HepG2 (cell line): ENCODE results near the gene POU6F2. TPM values are rescaled to one million over a fixed set of nuclear protein-coding genes. Genes with fewer than 3 reads are reported as not detected.

ENCODE experiments used
- ATAC-seq: fragments of 200-7000 bp; cut with Tn5 transposase; 3 replicates; pipeline ENCODE4 v1.9.1; 2020; ENCODE audit warnings: mild to moderate bottlenecking, moderate library complexity
- BruUV-seq: library from RNA; stranded (reverse); fragments of 400-500 nt; replicated peaks from 2 replicates; lab custom pipeline; 2021; lab: Mats Ljungman, UMichigan
- CTCF ChIA-PET: fragments of 300-600 bp; formaldehyde crosslinking; extraction: SDS; loops from one replicate; lab custom pipeline; 2021; ENCODE audit warnings: low total read pairs, inconsistent platforms, low intra/inter-chr PET ratio; lab: Yijun Ruan, JAX
- POLR2A ChIA-PET: fragments of 350-600 bp; sonication (Branson Sonifier 250); formaldehyde crosslinking; loops from one replicate; lab custom pipeline; 2020; ENCODE audit warnings: antibody characterized with exemption, inconsistent platforms; lab: Yijun Ruan, JAX
- DNase-seq: peaks from one replicate; pipeline ENCODE4 v3.0.0-alpha.2; 2015; ENCODE audit warnings: low spot score
- FAIRE-seq: peaks from 3 replicates; lab custom pipeline; 2011; peaks lifted over from hg19 to GRCh38; lab: Jason Lieb, UNC
- H2AFZ ChIP-seq: one replicate; pipeline ENCODE4 v1.6.1; 2011; ENCODE audit warnings: low read length, inconsistent platforms
- H3K27ac ChIP-seq: fragments of 300-600 bp; 3 replicates; pipeline ENCODE4 v1.8.0; 2011; ENCODE audit warnings: mixed run types, mild to moderate bottlenecking, mixed read lengths, low read length, inconsistent platforms; ENCODE audit not compliant: insufficient read depth; ENCODE audit errors: extremely low read length
- H3K27me3 ChIP-seq, 2 experiments: fragments of 200-600 bp in 1 of 2; 2 replicates in 1 of 2; 3 replicates in 1 of 2; pipeline versions ENCODE4 v1.6.0 to v1.8.0; 2011; ENCODE audit warnings: low read length in 2 of 2, mild to moderate bottlenecking in 2 of 2, moderate library complexity in 2 of 2, inconsistent platforms in 1 of 2; ENCODE audit not compliant: insufficient read depth in 2 of 2, control insufficient read depth in 1 of 2
- H3K36me3 ChIP-seq, 2 experiments: fragments of 200-600 bp in 1 of 2; replicated peaks in 1 of 2; 2 replicates in 1 of 2; 3 replicates in 1 of 2; pipeline versions ENCODE4 v1.5.1 to v1.8.0; 2011; ENCODE audit warnings: low read length in 2 of 2, inconsistent platforms in 1 of 2; ENCODE audit not compliant: insufficient read depth in 2 of 2, control insufficient read depth in 1 of 2
- H3K4me1 ChIP-seq: 2 replicates; pipeline ENCODE4 v1.5.1; 2012; ENCODE audit warnings: low read length, inconsistent platforms; ENCODE audit not compliant: insufficient read depth
- H3K4me2 ChIP-seq: 2 replicates; pipeline ENCODE4 v1.6.0; 2011; ENCODE audit warnings: low read depth, low read length, inconsistent platforms
- H3K4me3 ChIP-seq, 3 experiments: fragments of 200-600 bp in 1 of 3; sonication (generic), shearing (Covaris generic) in 1 of 3; replicated peaks in 1 of 3; 2 replicates each; pipeline ENCODE4 v1.5.1; 2011 to 2016; ENCODE audit warnings: low read length in 3 of 3, inconsistent platforms in 2 of 3, low read depth in 2 of 3, mild to moderate bottlenecking in 2 of 3, control low read depth in 1 of 3, mixed read lengths in 1 of 3; ENCODE audit not compliant: insufficient read depth in 1 of 3
- H3K79me2 ChIP-seq: one replicate; pipeline ENCODE4 v1.6.1; 2011; ENCODE audit warnings: low read length, inconsistent platforms; ENCODE audit not compliant: insufficient read depth
- H3K9ac ChIP-seq: 2 replicates; pipeline ENCODE4 v1.6.0; 2011; ENCODE audit warnings: mild to moderate bottlenecking, low read depth, low read length, inconsistent platforms; ENCODE audit not compliant: insufficient read depth
- H3K9me3 ChIP-seq: 2 replicates; pipeline ENCODE4 v1.5.1; 2012; ENCODE audit warnings: mild to moderate bottlenecking, low read length
- H4K20me1 ChIP-seq: 2 replicates; pipeline ENCODE4 v1.6.0; 2011; ENCODE audit warnings: inconsistent platforms, mild to moderate bottlenecking, low read length, moderate library complexity; ENCODE audit not compliant: insufficient read depth
- CAMTA2 ChIP-seq: sonication (generic); formaldehyde crosslinking; IDR thresholded peaks from 2 replicates; pipeline ENCODE4 v1.4.0; 2020; ENCODE audit warnings: mild to moderate bottlenecking, missing genetic modification reagents, borderline replicate concordance
- ETS1 ChIP-seq: sonication (generic); formaldehyde crosslinking; IDR thresholded peaks from 2 replicates; pipeline ENCODE4 v1.4.0; 2020; ENCODE audit warnings: missing genetic modification reagents
- HCFC1 ChIP-seq: fragments of 150-350 bp; IDR thresholded peaks from 2 replicates; pipeline ENCODE4 v1.6.1; 2014; ENCODE audit warnings: low read depth, low read length
- HOMEZ ChIP-seq: IDR thresholded peaks from 2 replicates; pipeline ENCODE4 v1.6.1; 2016; ENCODE audit warnings: low read depth
- KLF11 ChIP-seq: IDR thresholded peaks from 2 replicates; pipeline ENCODE4 v1.6.1; 2016; ENCODE audit warnings: missing compliant biosample characterization
- KLF6 ChIP-seq: IDR thresholded peaks from 2 replicates; pipeline ENCODE4 v1.8.0; 2016; ENCODE audit warnings: missing biosample characterization, missing genetic modification reagents
- MIER3 ChIP-seq: IDR thresholded peaks from 2 replicates; pipeline ENCODE4 v1.6.1; 2016; ENCODE audit warnings: missing compliant biosample characterization, borderline replicate concordance
- MTA3 ChIP-seq: sonication (generic); formaldehyde crosslinking; IDR thresholded peaks from 2 replicates; pipeline ENCODE4 v1.4.0; 2020; ENCODE audit warnings: missing genetic modification reagents
- MXD3 ChIP-seq: IDR thresholded peaks from 2 replicates; pipeline ENCODE4 v1.6.1; 2016; ENCODE audit warnings: mild to moderate bottlenecking, missing biosample characterization, missing genetic modification reagents
- NKX3-1 ChIP-seq: sonication (generic); formaldehyde crosslinking; IDR thresholded peaks from 2 replicates; pipeline ENCODE4 v1.5.0; 2020; ENCODE audit warnings: missing genetic modification reagents
- SALL1 ChIP-seq: sonication (generic); formaldehyde crosslinking; IDR thresholded peaks from 2 replicates; pipeline ENCODE4 v1.8.0; 2022; ENCODE audit warnings: mild to moderate bottlenecking, missing genetic modification reagents
- SP5 ChIP-seq: IDR thresholded peaks from 2 replicates; pipeline ENCODE4 v1.6.1; 2016; ENCODE audit warnings: low read depth, borderline replicate concordance
- ZNF556 ChIP-seq: sonication (generic); formaldehyde crosslinking; IDR thresholded peaks from 2 replicates; pipeline ENCODE4 v1.4.0; 2020; ENCODE audit warnings: mild to moderate bottlenecking, missing genetic modification reagents, borderline replicate concordance
- ZNF646 ChIP-seq: sonication (generic); formaldehyde crosslinking; IDR thresholded peaks from 2 replicates; pipeline ENCODE4 v1.9.0; 2021; ENCODE audit warnings: mild to moderate bottlenecking, missing genetic modification reagents
- ZNF720 ChIP-seq: sonication (generic); formaldehyde crosslinking; IDR thresholded peaks from 2 replicates; pipeline ENCODE4 v1.4.0; 2020; ENCODE audit warnings: missing genetic modification reagents
- WGBS: methylation state at CpG from one replicate; pipeline ENCODE4 v1.1.6; 2017; ENCODE audit warnings: low lambda C conversion rate; 5-methylcytosine and 5-hydroxymethylcytosine counted together
- in situ Hi-C: cut with HindIII; loops from 2 replicates; pipeline ENCODE4 v1.10.0; 2017; ENCODE audit warnings: low pct_unique_long_range_greater_than_20kb; ENCODE audit not compliant: extremely low pct_ligation_motif_present
- intact Hi-C: fragments of 100-400 bp; cut with micrococcal nuclease; formaldehyde crosslinking; loops from one replicate; pipeline ENCODE4 v1.10.0; 2022; ENCODE audit not compliant: unreplicated experiment
- polyA plus RNA-seq, 8 experiments: library from polyadenylated mRNA; depleted of rRNA in 3 of 8; stranded (reverse) in 7 of 8; unstranded in 1 of 8; fragments of >200 nt; fragmentation: Illumina TruSeq in 4 of 8; extraction: Trizol in 4 of 8; gene quantifications; 2 replicates each; pipeline versions ENCODE4 v1.2.1 to v1.2.3, GENCODE V29; 2011 to 2016; ENCODE audit warnings: low read depth in 4 of 8, missing spikeins in 1 of 8, mixed read lengths in 1 of 8; ENCODE audit not compliant: insufficient read depth in 1 of 8
- total RNA-seq, 5 experiments: library from RNA; depleted of rRNA; stranded (reverse); fragments of >200 nt; fragmentation: Illumina TruSeq; extraction: Trizol; gene quantifications; 2 replicates each; pipeline ENCODE4 v1.2.3, GENCODE V29; 2016; ENCODE audit warnings: low read depth in 1 of 5
- TF ChIP-seq, protein P1 (sequence below): sonication (generic); formaldehyde crosslinking; IDR thresholded peaks from 2 replicates; pipeline ENCODE4 v1.4.0; 2020; ENCODE audit warnings: missing genetic modification reagents

Gene POU6F2
- total and polyA plus RNA-seq, 2 of the 13 experiments (the other 11 are each of a cell fraction or from before 2014, with no cell fraction given), result not detected

- no peaks in the 10 kb centered on the region for H3K9me3 ChIP-seq
- WGBS, result 2% methylated on average over 1 of the region's 1 CpG
- POLR2A ChIA-PET, result no interaction called here
- ATAC-seq (no peak), DNase-seq (no peak), FAIRE-seq (no peak)
- intact Hi-C loops, result no loop called here
- no peaks in the 10 kb centered on the region for H3K4me1 ChIP-seq
- no peak overlapping the region for H3K9ac ChIP-seq
- H3K27ac ChIP-seq, result no peak overlapping the region
- CTCF ChIA-PET, result no interaction called here
- no peaks in the 10 kb centered on the region for H3K36me3 ChIP-seq
- no peaks in the 10 kb centered on the region for H3K79me2 ChIP-seq
- H2AFZ ChIP-seq, result no peak overlapping the region
- BruUV-seq, result no TSS peak
- no peaks in the 10 kb centered on the region for H3K27me3 ChIP-seq
- no peak overlapping the region for H3K4me2 ChIP-seq
- in situ Hi-C loops, result no loop called here
- no peak overlapping the region for H3K4me3 ChIP-seq
- H4K20me1 ChIP-seq, result no peaks in the 10 kb centered on the region
- TF ChIP-seq SP5 (CRISPR knock-in tag) (no peak), MXD3 (CRISPR knock-in tag) (no peak), ZNF556 (CRISPR knock-in tag) (no peak), HOMEZ (CRISPR knock-in tag) (no peak), MIER3 (CRISPR knock-in tag) (no peak), KLF6 (no peak), ETS1 (CRISPR knock-in tag) (no peak), KLF11 (CRISPR knock-in tag) (no peak), NKX3-1 (no peak), HCFC1 (no peak), SALL1 (CRISPR knock-in tag) (no peak), ZNF720 (CRISPR knock-in tag) (no peak), MTA3 (CRISPR knock-in tag) (no peak), ZNF646 (CRISPR knock-in tag) (no peak), CAMTA2 (CRISPR knock-in tag) (no peak)
- TF ChIP-seq, protein P1, sequence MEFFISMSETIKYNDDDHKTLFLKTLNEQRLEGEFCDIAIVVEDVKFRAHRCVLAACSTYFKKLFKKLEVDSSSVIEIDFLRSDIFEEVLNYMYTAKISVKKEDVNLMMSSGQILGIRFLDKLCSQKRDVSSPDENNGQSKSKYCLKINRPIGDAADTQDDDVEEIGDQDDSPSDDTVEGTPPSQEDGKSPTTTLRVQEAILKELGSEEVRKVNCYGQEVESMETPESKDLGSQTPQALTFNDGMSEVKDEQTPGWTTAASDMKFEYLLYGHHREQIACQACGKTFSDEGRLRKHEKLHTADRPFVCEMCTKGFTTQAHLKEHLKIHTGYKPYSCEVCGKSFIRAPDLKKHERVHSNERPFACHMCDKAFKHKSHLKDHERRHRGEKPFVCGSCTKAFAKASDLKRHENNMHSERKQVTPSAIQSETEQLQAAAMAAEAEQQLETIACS (CRISPR knock-in tag), result no peak
These were observed 244.2 kb downstream of the POU6F2 start for GRCh38 chr7:39221901-39222300.
